ENCODE data around the gene GLTP. TPM values are rescaled to one million over a fixed set of nuclear protein-coding genes. Genes with fewer than 3 reads are reported as not detected.

The GLTP gene
- total and polyA plus RNA-seq, 2 experiments from 2014 or later, result 20.5 to 24.9 TPM

DNA sequence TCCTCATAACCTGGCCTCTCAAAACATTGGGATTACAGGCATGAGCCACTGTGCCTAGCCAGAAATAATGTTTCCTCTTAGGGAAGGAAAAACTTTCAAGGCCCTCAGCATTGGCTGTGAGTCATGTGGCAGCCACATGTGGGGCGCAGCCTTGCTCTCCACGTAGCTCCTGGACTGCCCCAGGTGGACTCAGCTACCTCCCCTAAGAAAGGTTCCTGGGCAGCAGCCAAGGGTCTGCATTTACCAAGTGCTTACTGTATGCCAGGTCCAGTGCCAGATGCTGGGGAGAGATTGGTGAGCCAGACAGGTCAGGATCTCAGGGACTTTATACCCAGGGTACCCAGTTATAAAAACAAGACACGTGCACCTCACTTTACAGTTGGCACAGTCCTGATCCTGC is 43.4 kb downstream of the GLTP start:
- Histone ChIP-seq H3K36me3 (no peaks in the 10 kb centered on the region), H3K27me3 (no peaks in the 10 kb centered on the region), H3K9me3 (ENCODE audit: low read depth) (no peaks in the 10 kb centered on the region), H3K27ac (no peak overlapping the region), H3K4me1 (ENCODE audit: low read depth) (no peaks in the 10 kb centered on the region), H3K4me3 (no peak overlapping the region)
- no peak for DNase-seq (ENCODE audit: low read depth in 1 of 2, low spot score in 1 of 2)
- TF ChIP-seq, protein P1, sequence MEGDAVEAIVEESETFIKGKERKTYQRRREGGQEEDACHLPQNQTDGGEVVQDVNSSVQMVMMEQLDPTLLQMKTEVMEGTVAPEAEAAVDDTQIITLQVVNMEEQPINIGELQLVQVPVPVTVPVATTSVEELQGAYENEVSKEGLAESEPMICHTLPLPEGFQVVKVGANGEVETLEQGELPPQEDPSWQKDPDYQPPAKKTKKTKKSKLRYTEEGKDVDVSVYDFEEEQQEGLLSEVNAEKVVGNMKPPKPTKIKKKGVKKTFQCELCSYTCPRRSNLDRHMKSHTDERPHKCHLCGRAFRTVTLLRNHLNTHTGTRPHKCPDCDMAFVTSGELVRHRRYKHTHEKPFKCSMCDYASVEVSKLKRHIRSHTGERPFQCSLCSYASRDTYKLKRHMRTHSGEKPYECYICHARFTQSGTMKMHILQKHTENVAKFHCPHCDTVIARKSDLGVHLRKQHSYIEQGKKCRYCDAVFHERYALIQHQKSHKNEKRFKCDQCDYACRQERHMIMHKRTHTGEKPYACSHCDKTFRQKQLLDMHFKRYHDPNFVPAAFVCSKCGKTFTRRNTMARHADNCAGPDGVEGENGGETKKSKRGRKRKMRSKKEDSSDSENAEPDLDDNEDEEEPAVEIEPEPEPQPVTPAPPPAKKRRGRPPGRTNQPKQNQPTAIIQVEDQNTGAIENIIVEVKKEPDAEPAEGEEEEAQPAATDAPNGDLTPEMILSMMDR (IDR thresholded peaks at IDR 0.05; ENCODE audit: low read depth, low read length), result no peak

DNA sequence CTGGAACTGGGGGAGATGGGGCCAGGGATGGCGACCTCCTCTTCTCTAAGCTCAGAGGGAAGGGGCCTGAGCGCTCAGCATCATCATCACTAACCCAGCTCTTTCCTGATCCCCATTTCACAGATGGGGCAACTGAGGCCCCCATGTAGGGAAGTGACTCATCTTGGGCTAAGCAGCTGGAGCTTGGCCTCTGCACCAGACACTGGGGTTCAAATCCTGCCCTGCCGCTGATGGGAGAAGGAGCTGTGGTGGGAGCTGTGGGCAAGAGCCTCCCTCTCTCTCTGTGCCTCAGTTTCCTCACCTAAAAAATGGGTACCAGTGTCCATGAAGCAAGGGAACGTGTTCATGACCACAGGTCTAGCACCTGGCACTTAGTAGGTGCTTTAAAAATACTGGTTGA is 44.5 kb downstream of the GLTP start:
- H3K27me3 ChIP-seq, result no peaks in the 10 kb centered on the region
- DNase-seq (ENCODE audit: low read depth in 1 of 2, low spot score in 1 of 2), result no peak
- H3K36me3 ChIP-seq, result no peaks in the 10 kb centered on the region
- H3K4me1 ChIP-seq (ENCODE audit: low read depth), result no peaks in the 10 kb centered on the region
- TF ChIP-seq, protein P1 (IDR thresholded peaks at IDR 0.05; ENCODE audit: low read depth, low read length), result no peak
- no peak overlapping the region for H3K4me3 ChIP-seq
- H3K27ac ChIP-seq, result no peak overlapping the region
- no peaks in the 10 kb centered on the region for H3K9me3 ChIP-seq (ENCODE audit: low read depth)

DNA sequence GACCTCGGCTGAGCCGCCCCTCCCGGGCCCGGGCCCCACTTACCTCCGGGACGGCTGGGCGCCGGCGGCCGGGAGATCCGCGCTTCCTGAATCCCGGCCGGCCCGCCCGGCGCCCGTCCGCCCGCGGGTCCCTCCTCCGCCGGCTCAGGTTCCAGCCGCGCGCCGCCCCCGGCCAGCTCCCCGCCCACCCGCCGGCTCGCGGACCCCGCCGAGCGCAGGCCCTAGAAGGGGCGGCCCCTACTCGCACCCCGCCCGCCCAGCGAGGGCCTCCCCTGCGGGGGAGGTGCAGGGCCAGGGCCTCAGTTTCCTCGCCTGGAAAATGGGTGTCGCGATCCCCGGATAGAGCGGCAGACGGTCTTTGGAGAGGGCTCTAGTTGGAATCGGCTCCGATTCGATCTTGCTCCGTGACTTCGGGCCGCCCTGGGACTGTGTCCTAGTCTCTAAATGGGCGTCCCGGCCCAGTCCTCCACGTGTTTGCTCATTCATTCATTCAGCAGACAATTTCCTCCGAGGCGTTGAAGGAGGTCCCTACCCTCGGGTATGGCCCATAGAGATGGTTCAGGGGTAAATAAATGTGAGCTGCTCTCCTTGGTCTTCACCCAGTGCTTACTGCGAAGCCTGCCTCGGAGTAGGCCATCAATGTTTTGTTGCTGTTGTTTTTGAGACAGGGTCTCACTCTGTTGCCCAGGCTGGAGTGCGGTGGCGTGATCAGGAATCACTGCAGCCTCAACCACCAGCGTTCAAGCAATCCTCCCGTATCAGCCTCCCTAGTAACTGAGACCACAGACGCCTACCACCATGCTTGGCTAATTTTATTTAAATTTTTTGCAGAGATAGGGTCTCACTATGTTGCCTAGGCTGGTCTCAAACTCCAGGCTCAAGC is 46.8 kb downstream of the GLTP start, which contains the start of gene TRPV4:
TRPV4 (minus strand) TSS at position 92 of the 883 bp plus-strand sequence. CDS start 18,602 bp downstream, outside the sequence.
- DNase-seq (ENCODE audit: low read depth in 1 of 2, low spot score in 1 of 2), result peak; percentile 68 to 79
- no peaks in the 10 kb centered on the region for H3K36me3 ChIP-seq

DNA sequence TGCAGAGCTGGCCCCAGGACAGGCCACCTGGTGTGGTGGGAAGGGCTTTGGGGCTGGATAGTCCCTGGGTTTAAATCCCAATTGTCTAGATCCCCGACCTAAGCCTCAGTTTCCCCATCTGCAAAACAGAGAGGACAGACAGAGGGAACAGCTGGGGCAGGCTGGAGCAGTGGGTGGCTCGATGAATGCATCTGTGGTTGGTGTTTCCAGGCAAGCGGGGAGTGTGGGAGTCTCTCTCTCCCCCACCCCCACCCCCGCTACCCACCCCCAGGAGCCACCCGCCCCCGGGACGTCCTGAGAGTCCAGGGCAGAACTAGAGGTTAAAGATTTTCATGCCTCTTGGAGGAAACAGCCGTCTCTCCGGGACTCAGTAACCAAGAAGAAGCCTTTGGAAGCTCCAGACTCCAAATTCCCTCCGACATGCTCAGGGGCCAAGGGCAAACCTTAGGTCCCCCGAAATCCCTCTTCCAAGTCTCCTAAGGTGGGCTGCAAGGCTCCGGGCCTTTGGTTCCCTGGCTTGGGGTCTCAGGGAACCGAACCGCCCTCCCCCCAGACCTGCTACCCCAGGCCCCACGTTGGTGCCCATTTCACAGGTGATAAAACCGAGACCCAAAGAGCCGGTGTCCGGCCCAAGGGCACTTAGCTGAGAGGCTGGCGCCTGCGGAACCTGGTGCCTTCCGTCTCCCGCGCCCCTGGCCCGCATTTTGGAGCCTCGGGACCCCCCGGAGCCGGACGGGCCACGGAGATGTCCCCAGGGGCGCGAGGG is 47.6 kb downstream of the GLTP start:
- Histone ChIP-seq H3K4me3 (peak overlapping the region; percentile 38), H3K27me3 (no peaks in the 10 kb centered on the region), H3K4me1 (ENCODE audit: low read depth) (no peaks in the 10 kb centered on the region), H3K9me3 (ENCODE audit: low read depth) (no peaks in the 10 kb centered on the region), H3K36me3 (no peaks in the 10 kb centered on the region), H3K27ac (no peak overlapping the region)
- TF ChIP-seq, protein P1 (IDR thresholded peaks at IDR 0.05; ENCODE audit: low read depth, low read length), result no peak
- no peak for DNase-seq (ENCODE audit: low read depth in 1 of 2, low spot score in 1 of 2)

More for the DNA sequence above, 46.8 kb downstream of the GLTP start, which contains the start of gene TRPV4:
- TF ChIP-seq, protein P1 (IDR thresholded peaks at IDR 0.05; ENCODE audit: low read depth, low read length), result no peak
- Histone ChIP-seq H3K4me3 (peak within 1 kb of the TSS; percentile 38), H3K4me1 (ENCODE audit: low read depth) (no peaks in the 10 kb centered on the region), H3K27ac (no peak within 1 kb of the TSS), H3K9me3 (ENCODE audit: low read depth) (no peaks in the 10 kb centered on the region), H3K27me3 (no peaks in the 10 kb centered on the region)

DNA sequence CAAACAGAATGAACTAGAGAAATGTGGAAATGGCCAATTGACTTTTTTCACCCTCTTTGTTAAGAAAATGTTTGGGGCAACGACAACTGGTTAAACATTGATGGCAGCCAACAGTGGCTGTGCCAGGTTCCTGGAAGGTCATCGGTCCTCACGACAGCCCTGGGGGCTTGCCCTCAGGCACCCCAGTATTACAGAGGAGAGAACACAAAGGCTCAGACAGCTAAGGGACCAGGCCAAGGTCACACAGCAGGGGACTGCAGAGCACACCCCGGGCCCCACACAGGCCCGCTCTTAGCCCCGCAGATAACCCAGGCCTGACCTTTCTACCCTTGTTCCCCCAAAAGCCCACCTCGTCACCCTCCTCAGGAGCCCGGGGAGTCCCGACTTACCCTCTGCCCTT is 48.4 kb downstream of the GLTP start:
- H3K4me1 ChIP-seq (ENCODE audit: low read depth), result no peaks in the 10 kb centered on the region
- H3K27ac ChIP-seq, result no peak overlapping the region
- H3K4me3 ChIP-seq, result no peak overlapping the region
- DNase-seq (ENCODE audit: low read depth in 1 of 2, low spot score in 1 of 2), result no peak
- no peaks in the 10 kb centered on the region for H3K36me3 ChIP-seq
- TF ChIP-seq, protein P1 (IDR thresholded peaks at IDR 0.05; ENCODE audit: low read depth, low read length), result no peak
- no peaks in the 10 kb centered on the region for H3K9me3 ChIP-seq (ENCODE audit: low read depth)
- H3K27me3 ChIP-seq, result no peaks in the 10 kb centered on the region
